Measurements from ENCODE around the gene MAML3.

GRCh38 chr4:139685180-139685579 lies 468.8 kb downstream of the MAML3 start:
- TF ChIP-seq CTCF (IDR thresholded peaks at IDR 0.05) (no peak), EP300 (IDR thresholded peaks at IDR 0.05) (no peak)

Data from suprapubic skin (tissue), 3 donors.